ENCODE measurements around the gene PTH2R. TPM values are rescaled to one million over a fixed set of nuclear protein-coding genes. Genes with fewer than 3 reads are reported as not detected.
"Not testable (repeated sequence)": the region's sequence is repeated elsewhere in the genome, so short reads cannot be mapped to it uniquely, and the experiment has no call there.

The PTH2R gene
- polyA plus RNA-seq, 3 donors: 0.03 to 0.45 TPM; not detected in 1

DNA sequence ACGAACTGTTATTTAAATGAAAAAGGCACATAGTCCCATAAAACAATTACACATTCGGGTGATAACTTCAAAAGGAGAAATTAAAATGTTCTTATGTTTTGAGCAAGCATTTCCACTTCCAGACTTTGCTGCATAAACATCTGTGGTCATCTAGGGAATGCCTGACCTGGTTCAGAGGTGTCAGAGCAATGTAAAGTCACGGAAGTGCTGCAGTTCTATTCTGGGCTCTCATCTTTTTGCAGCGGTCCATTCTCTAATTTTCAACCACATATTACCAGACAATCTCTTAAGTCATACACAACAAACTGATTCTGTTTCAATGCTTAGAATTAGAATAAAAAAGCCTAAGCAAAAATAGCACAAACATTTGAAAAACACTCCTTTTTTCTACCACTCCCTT lies 22.0 kb upstream of the PTH2R start:
- H3K27ac ChIP-seq (ENCODE audit: low read depth, low read length): no peak overlapping the region
- 75 to 89% (median 80%) methylated on average over 4 of the region's 4 CpGs for WGBS, 3 donors

DNA sequence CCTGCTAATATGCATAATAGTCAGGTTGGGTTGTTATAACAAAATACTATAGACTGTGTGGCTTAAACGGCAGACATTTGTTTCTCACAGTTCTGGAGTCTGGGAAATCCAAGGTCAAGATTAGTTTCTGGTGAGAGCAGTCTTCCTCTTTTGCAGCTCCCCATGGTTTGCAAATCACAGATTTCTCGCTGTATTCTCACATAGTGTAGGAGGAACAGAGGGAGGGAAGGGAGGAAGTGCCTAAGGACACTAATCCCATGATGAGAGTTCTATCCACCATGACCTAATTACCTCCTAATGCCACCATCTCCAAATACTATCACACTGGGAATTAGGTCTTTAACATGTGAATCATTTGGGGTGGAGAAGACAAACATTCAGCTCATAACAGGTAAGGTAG lies 20.1 kb upstream of the PTH2R start:
- WGBS, 3 donors: 24 to 40% (median 29%) methylated on average over 2 of the region's 2 CpGs
- no peak overlapping the region for H3K27ac ChIP-seq (ENCODE audit: low read depth, low read length)

DNA sequence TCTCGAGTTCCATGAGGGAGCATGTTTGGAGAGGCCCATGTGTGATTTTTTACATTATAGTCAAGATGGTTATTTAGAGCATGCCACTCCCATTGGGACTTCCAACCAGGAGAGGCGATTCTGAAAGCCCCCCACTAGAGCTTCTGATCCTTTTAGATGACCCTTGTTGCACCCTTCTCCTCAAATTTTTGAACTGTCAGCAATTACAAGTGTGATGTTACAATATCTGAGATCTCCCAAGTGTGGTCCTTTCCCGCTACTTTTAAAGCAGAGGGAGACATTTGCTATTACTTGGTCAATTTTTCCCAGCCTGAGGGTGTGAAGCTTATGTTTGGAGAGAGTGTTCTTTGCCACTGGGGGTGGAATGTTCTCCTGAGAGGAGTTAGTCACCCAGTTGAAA lies 16.7 kb upstream of the PTH2R start:
- H3K27ac ChIP-seq (ENCODE audit: low read depth, low read length): no peak overlapping the region
- WGBS, 3 donors: 81 to 88% (median 88%) methylated on average over 3 of the region's 3 CpGs

DNA sequence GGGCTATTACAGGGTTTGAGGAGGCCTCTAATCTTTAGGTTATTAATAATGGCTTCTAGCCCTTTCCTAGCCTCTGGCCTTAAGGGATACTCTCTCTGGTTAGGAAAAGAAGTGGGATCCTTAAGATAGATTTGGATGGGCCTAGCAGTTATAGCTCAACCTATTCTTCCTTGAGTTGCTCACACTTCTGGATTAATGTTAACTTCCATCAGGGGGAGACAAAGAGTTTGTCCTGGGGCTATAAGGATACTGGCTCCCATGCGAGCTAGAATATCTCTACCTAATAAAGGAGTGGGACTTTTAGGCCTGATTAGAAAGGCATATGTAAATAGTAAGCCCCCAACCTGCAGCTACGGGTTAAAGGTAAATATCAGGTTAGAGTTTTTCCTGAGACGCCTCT lies 14.3 kb upstream of the PTH2R start:
- WGBS, 3 donors: 82 to 86% (median 84%) methylated on average over 3 of the region's 3 CpGs
- H3K27ac ChIP-seq (ENCODE audit: low read depth, low read length): no peak overlapping the region

DNA sequence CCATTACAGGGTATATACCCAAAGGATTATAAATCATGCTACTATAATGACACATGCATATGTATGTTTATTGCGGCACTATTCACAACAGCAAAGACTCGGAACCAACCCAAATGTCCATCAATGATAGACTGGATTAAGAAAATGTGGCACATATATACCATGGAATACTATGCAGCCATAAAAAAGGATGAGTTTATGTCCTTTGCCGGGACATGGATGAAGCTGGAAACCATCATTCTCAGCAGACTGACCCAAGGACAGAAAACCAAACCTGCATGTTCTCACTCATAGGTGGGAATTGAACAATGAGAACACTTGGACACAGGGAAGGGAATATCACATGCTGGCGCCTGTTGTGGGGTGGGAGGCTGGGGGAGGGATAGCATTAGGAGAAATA lies 9.8 kb upstream of the PTH2R start:
- 96 to 100% (median 99%) methylated on average over 4 of the region's 4 CpGs for WGBS, 3 donors

DNA sequence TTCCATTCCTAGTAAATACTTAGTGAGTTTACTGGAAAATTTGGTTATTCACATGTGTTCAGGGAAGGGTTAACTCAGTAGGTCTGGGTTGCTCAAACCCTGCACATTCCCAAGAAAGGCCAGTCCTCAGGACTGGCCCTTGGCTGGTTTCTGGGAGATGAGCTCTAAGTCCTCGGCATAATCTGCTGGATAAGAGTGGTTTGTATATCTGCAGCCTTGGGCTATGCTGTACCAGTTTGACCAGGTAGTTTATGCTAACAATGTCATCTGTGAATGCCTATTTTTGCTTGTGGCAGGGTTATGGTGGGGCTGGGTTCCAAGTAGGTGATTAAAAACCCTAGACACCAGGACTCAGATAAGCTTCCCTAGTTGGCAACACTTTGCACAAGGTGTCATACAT lies 7.4 kb upstream of the PTH2R start:
- H3K27ac ChIP-seq (ENCODE audit: low read depth, low read length): no peak overlapping the region
- 17 to 70% (median 68%) methylated on average over 1 of the region's 1 CpG for WGBS, 3 donors

More for the DNA sequence above, 9.8 kb upstream of the PTH2R start:
- not testable (repeated sequence) for H3K27ac ChIP-seq (ENCODE audit: low read depth, low read length)

DNA sequence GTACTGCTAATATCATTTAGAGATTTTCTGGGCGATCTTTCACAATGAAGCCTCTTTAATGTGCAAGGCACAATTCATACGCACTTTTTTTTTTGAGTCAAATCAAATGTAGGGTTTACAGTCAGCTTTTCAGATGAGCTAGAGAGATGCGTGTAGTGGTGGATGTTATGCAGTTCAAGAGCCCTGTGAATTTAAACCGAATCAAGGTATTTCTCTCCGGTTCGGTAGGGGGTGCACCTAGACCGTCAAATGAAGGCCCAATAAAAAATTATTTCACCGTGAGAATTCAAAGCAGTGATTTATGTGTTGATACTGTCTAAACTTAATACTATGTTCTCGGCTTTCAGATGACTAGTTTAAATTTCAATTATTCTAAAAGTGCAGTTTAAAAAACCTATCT lies 1.1 kb downstream of the PTH2R start:
- no peak overlapping the region for H3K27ac ChIP-seq (ENCODE audit: low read depth, low read length)
- 12 to 21% (median 13%) methylated on average over 9 of the region's 9 CpGs for WGBS, 3 donors

DNA sequence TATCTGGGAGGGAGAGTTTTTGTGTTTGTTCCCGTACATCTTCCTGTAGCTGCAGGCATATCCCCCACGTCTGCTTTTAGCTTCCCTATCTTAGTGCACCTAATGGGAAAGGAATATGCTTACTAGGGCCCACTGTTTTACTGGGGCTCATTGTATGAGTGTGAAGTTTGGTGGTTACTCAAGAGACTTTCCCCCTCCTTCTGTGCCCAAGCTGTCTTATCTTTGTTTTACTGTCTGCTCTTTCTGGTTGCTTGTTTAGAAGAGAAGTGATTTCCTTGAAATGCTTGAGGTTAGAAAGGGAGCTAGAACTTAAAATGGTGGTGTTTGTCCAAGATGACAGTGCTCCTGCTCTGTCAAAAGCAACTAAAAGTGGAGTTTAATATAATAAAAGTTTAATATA lies 7.3 kb downstream of the PTH2R start:
- 73 to 90% (median 73%) methylated on average over 2 of the region's 2 CpGs for WGBS, 3 donors
- H3K27ac ChIP-seq (ENCODE audit: low read depth, low read length): no peak overlapping the region

DNA sequence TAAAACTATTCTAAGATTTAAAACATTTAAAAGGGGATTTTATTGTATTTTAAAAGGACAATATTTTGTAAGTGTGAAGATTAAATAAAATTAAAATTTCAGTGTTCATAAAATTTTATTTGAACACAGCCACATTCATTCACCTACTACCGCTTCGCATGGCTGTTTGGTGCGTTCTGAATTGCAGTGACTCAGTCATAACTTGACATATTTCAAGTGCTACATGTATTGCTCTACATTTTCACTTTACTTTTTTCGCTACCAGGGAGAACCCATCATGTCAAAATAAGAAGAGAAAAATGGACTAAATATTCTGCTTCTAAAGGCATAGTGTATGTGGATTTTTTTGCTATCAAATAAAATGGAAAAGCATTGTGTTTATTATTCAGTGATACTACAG lies 8.7 kb downstream of the PTH2R start:
- H3K27ac ChIP-seq (ENCODE audit: low read depth, low read length): no peak overlapping the region
- WGBS, 3 donors: 86 to 96% (median 88%) methylated on average over 4 of the region's 4 CpGs

DNA sequence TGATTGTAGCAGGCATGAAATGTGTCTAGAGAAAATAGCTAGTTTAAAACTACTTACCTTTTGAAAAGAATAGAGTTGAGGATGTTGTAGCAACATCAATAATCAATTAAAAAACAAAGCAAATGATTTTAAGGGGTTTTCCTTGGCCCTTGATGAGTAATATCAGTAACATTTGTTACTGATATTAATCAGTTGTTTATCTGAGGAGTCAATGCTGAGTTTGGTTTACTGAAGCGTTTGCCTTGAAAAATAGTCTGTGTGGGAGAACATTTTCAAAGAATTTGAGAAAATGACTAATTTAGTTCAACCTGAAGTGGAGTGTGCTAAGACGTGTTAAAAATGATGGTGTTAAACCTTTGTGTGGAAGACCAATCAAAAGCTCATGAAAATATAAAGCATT lies 9.3 kb downstream of the PTH2R start:
- no peak overlapping the region for H3K27ac ChIP-seq (ENCODE audit: low read depth, low read length)
- WGBS, 3 donors: 56 to 63% (median 62%) methylated on average over 2 of the region's 2 CpGs

DNA sequence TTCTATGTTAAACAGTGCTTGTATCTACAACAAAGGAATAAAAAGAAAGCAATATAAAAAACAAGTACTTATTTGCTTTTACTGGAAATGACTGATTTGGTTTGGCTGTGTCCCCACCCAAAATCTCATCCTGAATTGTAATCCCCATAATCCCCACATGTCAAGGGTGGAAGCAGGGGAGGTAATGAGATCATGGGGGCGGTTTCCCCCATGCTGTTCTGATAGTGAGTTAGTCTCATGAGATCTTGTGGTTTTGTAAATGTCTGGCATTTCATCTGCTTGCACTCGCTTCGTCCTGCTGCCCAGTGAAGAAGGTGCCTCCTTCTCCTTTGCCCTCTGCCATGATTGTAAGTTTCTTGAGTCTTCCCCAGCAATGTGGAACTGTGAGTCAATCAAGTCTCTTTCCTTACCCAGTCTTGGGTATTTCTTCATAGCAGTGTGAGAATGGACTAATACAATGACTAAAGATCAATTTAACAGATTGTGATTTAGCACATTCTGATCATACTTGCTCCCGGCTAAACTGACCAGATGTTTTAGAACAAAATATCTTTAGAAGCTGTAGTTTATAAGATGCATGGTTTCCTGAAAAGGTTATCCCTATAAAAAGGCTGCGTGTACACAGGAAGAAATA lies 19.9 kb downstream of the PTH2R start:
- no peak overlapping the region for H3K27ac ChIP-seq (ENCODE audit: low read depth, low read length)
- 70 to 88% (median 75%) methylated on average over 5 of the region's 5 CpGs for WGBS, 3 donors

DNA sequence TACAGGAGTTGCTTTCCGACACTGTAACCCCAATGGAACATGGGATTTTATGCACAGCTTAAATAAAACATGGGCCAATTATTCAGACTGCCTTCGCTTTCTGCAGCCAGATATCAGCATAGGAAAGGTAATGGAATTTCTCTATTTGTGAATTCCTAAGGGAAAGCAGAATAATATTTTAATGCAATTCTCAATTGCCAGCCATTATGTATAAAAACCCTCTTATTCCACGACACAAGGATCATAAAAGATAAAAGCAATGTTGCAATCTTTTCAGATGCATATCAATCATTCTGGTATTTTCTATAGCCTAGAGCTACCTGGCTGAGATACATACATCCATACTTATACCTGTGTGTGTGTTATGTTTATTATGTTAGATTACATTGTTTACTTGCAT lies 31.2 kb downstream of the PTH2R start:
- H3K27ac ChIP-seq (ENCODE audit: low read depth, low read length): no peak overlapping the region
- 73 to 85% (median 85%) methylated on average over 3 of the region's 3 CpGs for whole genome bisulfite sequencing, 3 donors

DNA sequence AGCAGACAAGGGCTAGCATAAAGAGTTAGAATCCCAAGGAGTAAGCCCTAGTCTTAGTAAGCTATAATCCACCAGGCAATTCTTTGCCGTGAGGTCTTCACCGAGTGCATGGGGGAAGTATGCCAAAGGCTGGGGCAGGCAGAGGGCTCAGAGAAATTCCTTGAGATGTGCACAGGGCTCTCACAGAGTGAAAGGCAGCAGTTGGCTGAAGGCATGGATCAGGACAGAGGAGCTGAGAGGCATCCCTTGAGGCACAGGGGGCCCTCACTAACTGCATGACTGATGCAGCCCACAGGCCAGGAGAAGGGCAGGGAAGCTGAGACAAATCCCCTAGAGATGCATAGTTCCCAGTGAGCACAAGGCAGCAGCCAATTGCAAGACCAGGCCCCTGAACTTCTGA lies 34.1 kb downstream of the PTH2R start:
- WGBS, 3 donors: 83 to 88% (median 84%) methylated on average over 2 of the region's 2 CpGs

DNA sequence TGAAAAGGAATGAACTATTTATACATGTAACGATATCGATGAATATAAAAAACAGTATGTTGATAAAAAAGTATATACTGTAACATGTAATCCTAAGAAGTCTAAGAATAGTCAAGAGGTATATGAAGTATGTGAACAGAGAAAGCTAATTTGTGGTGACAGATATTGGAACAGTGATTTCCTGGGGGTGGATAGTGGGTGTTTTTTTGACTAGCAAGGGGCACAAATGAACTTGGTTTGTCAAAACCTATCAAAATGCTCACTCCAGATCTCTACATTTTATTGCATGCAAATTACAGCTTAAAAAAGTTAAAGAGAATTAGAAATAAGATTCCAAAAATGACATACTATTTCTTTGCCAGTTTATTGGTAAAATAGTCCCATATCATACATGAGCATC lies 35.4 kb downstream of the PTH2R start:
- WGBS, 3 donors: 95 to 98% (median 95%) methylated on average over 2 of the region's 2 CpGs
- H3K27ac ChIP-seq (ENCODE audit: low read depth, low read length): no peak overlapping the region

More for the DNA sequence above, 34.1 kb downstream of the PTH2R start:
- H3K27ac ChIP-seq (ENCODE audit: low read depth, low read length): no peak overlapping the region

DNA sequence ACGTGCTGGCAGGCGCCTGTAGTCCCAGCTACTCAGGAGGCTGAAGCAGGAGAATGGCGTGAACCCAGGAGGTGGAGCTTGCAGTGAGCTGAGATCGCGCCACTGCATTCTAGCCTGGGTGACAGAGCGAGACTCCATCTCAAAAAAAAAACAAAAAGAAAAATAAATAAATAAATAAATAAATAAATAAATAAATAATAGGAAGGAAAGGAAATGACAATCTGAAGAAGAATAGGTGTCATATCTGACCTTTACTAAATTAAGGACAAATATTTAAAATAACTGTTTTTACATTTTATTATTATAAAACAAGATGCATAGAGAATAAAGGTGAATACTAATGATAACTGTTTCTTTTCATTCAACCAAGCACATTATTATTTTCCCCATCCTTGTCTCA lies 40.9 kb downstream of the PTH2R start:
- not testable (repeated sequence) for H3K27ac ChIP-seq (ENCODE audit: low read depth, low read length)
- WGBS, 3 donors: 94 to 98% (median 95%) methylated on average over 5 to 6 of the region's 6 CpGs

DNA sequence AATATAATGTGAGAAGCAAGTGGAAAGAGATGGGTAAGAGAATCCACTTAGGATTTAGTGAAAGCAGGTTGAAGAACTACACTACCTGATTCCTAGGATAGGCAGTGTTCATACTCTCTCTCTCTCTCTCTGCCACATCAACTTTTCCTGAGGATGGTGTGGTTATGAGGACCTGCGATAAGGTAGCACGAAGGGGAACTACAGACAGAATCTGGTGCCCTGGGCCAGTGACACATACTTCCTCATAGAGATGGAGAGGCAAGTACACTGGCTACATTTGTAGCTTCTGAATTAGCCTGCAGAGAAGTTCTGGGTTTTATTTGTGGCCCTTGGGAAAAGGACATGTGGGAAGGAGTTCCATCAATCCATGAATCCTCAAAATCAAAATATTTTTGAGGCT lies 44.5 kb downstream of the PTH2R start:
- H3K27ac ChIP-seq (ENCODE audit: low read depth, low read length): no peak overlapping the region
- whole genome bisulfite sequencing, 3 donors: 48 to 75% (median 71%) methylated on average over 2 of the region's 2 CpGs

DNA sequence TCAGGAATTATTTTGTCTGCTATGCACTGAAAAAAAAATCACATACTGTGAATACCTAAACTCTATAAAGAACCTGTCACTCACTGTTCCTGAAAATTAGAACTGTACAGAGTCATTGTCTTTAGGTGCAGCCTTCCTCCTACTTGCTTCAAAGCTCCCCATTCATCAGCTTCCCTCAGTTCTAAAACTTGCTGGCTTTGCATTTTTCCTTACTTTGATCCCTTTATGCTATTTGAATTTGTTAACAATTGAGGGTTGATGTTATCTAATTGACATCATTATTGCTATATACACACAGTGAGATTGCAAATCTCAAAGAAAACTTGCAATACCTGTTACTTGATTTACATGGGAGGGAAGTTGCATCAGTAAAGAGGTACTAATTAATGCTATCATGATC lies 48.3 kb downstream of the PTH2R start:
- no peak overlapping the region for H3K27ac ChIP-seq (ENCODE audit: low read depth, low read length)

DNA sequence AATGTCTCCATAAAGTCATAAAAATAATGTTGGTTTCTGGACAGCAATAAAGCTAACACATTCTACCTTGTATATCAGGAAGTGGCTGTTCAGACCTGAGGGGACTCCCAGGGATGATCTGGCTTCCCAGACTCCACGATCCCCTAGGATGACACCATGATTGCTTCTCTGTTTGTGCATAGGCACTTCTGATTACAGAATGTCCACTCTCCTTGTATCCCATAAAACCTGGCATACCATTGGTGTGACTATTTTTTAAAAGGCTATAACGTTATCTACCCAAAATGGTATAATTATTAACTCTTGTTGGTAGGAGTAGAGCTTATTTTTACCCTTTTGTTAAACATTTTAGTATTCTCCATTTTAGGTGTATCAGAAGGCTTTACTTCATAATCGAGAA lies 57.1 kb downstream of the PTH2R start:
- H3K27ac ChIP-seq (ENCODE audit: low read depth, low read length): no peak overlapping the region
- 45 to 72% (median 69%) methylated on average over 3 of the region's 3 CpGs for WGBS, 3 donors

DNA sequence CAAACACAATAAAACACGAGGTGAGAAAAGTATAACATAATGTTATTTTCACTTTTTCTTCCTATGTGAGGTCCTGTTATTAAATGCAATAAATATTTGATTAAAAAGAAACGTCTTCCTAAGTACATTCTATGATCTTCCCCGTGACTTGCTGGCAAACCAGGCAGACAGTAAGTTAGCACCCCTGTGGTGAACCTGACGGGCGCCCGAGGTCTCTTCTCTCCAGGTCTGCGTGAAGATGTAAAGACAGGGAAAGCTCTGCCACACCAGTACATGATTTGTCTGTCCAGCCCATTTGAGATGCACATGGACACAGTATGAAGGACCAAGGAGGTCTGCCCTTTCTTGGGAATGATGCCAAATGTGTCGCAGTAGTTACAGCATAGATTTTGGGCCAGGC lies 57.6 kb downstream of the PTH2R start:
- 80 to 83% (median 83%) methylated on average over 8 of the region's 8 CpGs for WGBS, 3 donors
- H3K27ac ChIP-seq (ENCODE audit: low read depth, low read length): no peak overlapping the region

DNA sequence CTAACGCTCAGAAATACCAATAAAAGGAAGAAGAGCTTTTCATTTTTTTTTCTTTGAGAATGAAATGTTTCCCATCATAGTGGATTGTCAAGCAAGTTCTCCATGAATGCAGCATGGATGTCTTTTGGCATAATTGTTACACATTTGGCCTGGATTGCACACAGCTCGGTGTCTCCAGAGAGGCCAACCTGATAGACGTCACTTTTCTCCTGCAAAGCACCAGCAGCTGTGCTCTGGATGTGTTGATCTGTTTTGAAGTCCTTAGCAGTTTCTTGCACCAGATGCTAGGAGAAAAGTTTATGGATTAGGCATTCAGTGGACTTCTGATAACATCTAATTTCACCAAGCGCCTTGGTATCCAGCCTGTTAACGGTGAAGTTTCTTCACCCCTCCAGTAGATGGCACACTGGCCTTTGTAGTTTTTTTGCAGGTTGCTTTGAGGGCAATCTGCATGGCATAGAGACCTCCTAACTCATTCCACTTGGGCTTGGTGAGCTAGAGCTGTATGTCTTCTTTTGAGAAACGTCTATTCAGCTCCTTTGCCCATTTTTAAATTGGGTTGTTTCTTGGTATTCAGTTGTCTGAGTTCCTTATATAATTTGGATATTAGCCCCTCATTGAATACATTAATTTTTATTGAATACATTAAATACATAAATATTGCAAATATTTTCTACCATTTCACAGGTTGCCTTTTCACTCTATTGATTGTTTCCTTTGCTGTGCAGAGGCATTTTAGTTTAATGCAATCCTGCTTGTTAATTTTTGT lies 59.7 kb downstream of the PTH2R start:
- WGBS, 3 donors: 42 to 47% (median 44%) methylated on average over 6 of the region's 6 CpGs
- H3K27ac ChIP-seq (ENCODE audit: low read depth, low read length): no peak overlapping the region
